GM19455 (cell line): ENCODE data around the gene KRTAP11-1.

Source experiments
- ATAC-seq: cut with Tn5 transposase; IDR thresholded peaks from one replicate; pipeline ENCODE4 v1.9.1; 2021; ENCODE audit not compliant: unreplicated experiment

KRTAP11-1 gene

GRCh38 chr21:30881480-30881879 is at the start of gene KRTAP11-1:
Gene KRTAP11-1, minus strand, starts transcription at chr21:30881580. Its CDS starts 56 bp downstream, at chr21:30881524.
- ATAC-seq = no peak

GRCh38 chr21:30924146-30924700 is 42.8 kb upstream of the KRTAP11-1 start:
- no peak for ATAC-seq

GRCh38 chr21:30921129-30921528 is 39.7 kb upstream of the KRTAP11-1 start:
- no peak for ATAC-seq

GRCh38 chr21:30917557-30917956 is 36.2 kb upstream of the KRTAP11-1 start:
- no peak for ATAC-seq

- no peak for ATAC-seq
Observed at GRCh38 chr21:30900881-30901280, 19.5 kb upstream of the KRTAP11-1 start.

GRCh38 chr21:30882866-30883597 is 1.7 kb upstream of the KRTAP11-1 start:
- no peak for ATAC-seq

GRCh38 chr21:30880914-30881313 is 466 bp downstream of the KRTAP11-1 start:
- no peak for ATAC-seq

GRCh38 chr21:30874526-30874925 is 6.9 kb downstream of the KRTAP11-1 start:
- no peak for ATAC-seq

- ATAC-seq = no peak
Observed at GRCh38 chr21:30847627-30848500, 33.5 kb downstream of the KRTAP11-1 start.

- ATAC-seq = no peak
Observed at GRCh38 chr21:30842990-30843389, 38.4 kb downstream of the KRTAP11-1 start.

GRCh38 chr21:30839304-30839703 is 42.1 kb downstream of the KRTAP11-1 start:
- no peak for ATAC-seq

- no peak for ATAC-seq
Observed at GRCh38 chr21:30838536-30838935, 42.8 kb downstream of the KRTAP11-1 start.

- no peak for ATAC-seq
Observed at GRCh38 chr21:30831194-30831765, 50.1 kb downstream of the KRTAP11-1 start.
